Sigmoid colon (tissue), 7 donors: Measurements from ENCODE around the gene CD200. TPM values are rescaled to one million over a fixed set of nuclear protein-coding genes. Genes with fewer than 3 reads are reported as not detected.
"Not testable (repeated sequence)": the region's sequence is repeated elsewhere in the genome, so short reads cannot be mapped to it uniquely, and the experiment has no call there.

Experiments
- DNase-seq: peaks from one replicate; pipeline ENCODE4 v3.0.0-alpha.2; 2019
- H3K27ac ChIP-seq, 4 donors: fragments of 200-600 bp; sonication (generic); one replicate each; pipeline ENCODE4 v1.5.1; 2016 to 2019; ENCODE audit warnings: mild to moderate bottlenecking in 1 of 4
- H3K27me3 ChIP-seq, 3 donors: fragments of 200-600 bp; sonication (generic); one replicate each; pipeline ENCODE4 v1.5.1; 2019; ENCODE audit warnings: mild to moderate bottlenecking in 1 of 3
- H3K36me3 ChIP-seq, 4 donors: fragments of 200-600 bp; sonication (generic); one replicate each; pipeline ENCODE4 v1.5.1; 2016 to 2019
- H3K4me1 ChIP-seq, 4 donors: fragments of 200-600 bp; sonication (generic); one replicate each; pipeline ENCODE4 v1.5.1; 2017 to 2019
- H3K4me3 ChIP-seq, 4 donors: fragments of 200-600 bp; sonication (generic); one replicate each; pipeline ENCODE4 v1.5.1; 2017 to 2019; ENCODE audit warnings: mild to moderate bottlenecking in 2 of 4, moderate library complexity in 1 of 4
- H3K9me3 ChIP-seq, 4 donors: fragments of 200-600 bp in 3 of 4; sonication (generic) in 3 of 4; one replicate each; pipeline versions ENCODE4 v1.5.1 to v1.6.1; 2013 to 2019
- EP300 ChIP-seq, 4 donors: sonication (generic); formaldehyde crosslinking; IDR thresholded peaks; one replicate each; pipeline ENCODE4 v1.6.1; 2017; ENCODE audit warnings: antibody characterized with exemption in 4 of 4
- POLR2A ChIP-seq, 2 donors: fragments of 450-650 bp; IDR thresholded peaks; one replicate each; pipeline ENCODE4 v1.6.1; 2016; ENCODE audit warnings: antibody characterized with exemption in 2 of 2, mild to moderate bottlenecking in 2 of 2, moderate library complexity in 2 of 2
- POLR2AphosphoS5 ChIP-seq, 4 donors: sonication (generic); formaldehyde crosslinking; IDR thresholded peaks; one replicate each; pipeline ENCODE4 v1.6.1; 2017; ENCODE audit warnings: antibody characterized with exemption in 4 of 4
- WGBS, 2 donors: extraction: QIAGEN DNeasy Blood & Tissue Kit; methylation state at CpG; one replicate each; pipeline ENCODE4 v1.1.7; 2013; 5-methylcytosine and 5-hydroxymethylcytosine counted together
- intact Hi-C: fragments of 100-400 bp; cut with DNase I; formaldehyde crosslinking; loops from one replicate; pipeline ENCODE4 v1.15.1; 2023
- polyA plus RNA-seq, 3 donors: library from polyadenylated mRNA; stranded (reverse); fragments of 200-250 nt; gene quantifications; one replicate each; pipeline ENCODE4 v1.2.3, GENCODE V29; 2013
- total RNA-seq, 4 donors: library from RNA; depleted of rRNA; stranded (reverse); fragments of >200 nt; gene quantifications; one replicate each; pipeline ENCODE4 v1.1.0, GENCODE V29; 2016
- TF ChIP-seq, protein P1 (sequence below), 4 experiments: fragments of 450-650 bp in 3 of 4; fragments of 200-600 bp in 1 of 4; IDR thresholded peaks; one replicate each; pipeline ENCODE4 v1.5.1; 2016 to 2019; ENCODE audit warnings: antibody characterized with exemption in 4 of 4, mild to moderate bottlenecking in 3 of 4, moderate library complexity in 2 of 4
- donor health status: healthy with polysubstance abuse.
- donor health status: Bipolar disorder and iron deficiency.
- donor health status: healthy.

Gene CD200
- total and polyA plus RNA-seq, 7 donors = 1.2 to 13.0 (median 4.6) TPM

DNA sequence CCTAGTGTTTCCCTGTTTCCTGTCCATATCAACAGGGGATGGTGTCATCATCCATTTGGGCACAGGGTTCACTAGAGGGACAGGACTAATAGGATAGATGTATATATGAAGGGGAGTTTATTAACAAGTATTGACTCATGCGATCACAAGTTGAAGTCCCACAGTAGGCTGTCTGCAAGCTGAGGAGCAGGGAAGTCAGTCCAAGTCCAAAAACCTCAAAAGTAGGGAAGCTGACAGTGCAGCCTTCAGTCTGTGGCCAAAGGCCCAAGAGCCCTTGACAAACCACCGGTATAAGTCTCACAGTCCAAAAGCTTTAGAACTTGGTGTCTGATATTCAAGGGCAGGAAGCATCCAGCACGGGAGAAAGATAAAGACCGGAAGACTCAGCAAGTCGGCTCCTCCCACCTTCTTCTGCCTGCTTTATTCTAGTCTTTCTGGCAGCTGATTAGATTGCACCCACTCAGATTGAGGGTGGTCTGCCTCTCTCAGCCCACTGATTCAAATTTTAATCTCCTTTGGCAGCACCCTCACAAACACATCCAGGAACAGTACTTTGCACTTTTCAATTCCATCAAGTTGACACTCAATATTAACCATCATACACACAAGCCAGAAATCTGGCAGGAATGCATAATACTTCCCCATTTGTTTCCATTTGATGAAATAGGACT, 43.4 kb downstream of the CD200 start:
- H3K27me3 ChIP-seq = no peaks in the 10 kb centered on the region
- intact Hi-C loops = no loop called here
- no peaks in the 10 kb centered on the region for H3K9me3 ChIP-seq
- H3K36me3 ChIP-seq = no peaks in the 10 kb centered on the region
- TF ChIP-seq, protein P1, sequence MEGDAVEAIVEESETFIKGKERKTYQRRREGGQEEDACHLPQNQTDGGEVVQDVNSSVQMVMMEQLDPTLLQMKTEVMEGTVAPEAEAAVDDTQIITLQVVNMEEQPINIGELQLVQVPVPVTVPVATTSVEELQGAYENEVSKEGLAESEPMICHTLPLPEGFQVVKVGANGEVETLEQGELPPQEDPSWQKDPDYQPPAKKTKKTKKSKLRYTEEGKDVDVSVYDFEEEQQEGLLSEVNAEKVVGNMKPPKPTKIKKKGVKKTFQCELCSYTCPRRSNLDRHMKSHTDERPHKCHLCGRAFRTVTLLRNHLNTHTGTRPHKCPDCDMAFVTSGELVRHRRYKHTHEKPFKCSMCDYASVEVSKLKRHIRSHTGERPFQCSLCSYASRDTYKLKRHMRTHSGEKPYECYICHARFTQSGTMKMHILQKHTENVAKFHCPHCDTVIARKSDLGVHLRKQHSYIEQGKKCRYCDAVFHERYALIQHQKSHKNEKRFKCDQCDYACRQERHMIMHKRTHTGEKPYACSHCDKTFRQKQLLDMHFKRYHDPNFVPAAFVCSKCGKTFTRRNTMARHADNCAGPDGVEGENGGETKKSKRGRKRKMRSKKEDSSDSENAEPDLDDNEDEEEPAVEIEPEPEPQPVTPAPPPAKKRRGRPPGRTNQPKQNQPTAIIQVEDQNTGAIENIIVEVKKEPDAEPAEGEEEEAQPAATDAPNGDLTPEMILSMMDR (IDR thresholded peaks at IDR 0.05) = no peak
- TF ChIP-seq EP300 (IDR thresholded peaks at IDR 0.05) = no peak
- TF ChIP-seq POLR2A (IDR thresholded peaks at IDR 0.05) = no peak
- no peak for TF ChIP-seq POLR2AphosphoS5 (IDR thresholded peaks at IDR 0.05)
- H3K4me3 ChIP-seq = no peak overlapping the region
- DNase-seq = no peak
- H3K27ac ChIP-seq = no peak overlapping the region
- WGBS, 2 donors = 80 to 92% methylated on average over 5 of the region's 5 CpGs
- no peaks in the 10 kb centered on the region for H3K4me1 ChIP-seq

DNA sequence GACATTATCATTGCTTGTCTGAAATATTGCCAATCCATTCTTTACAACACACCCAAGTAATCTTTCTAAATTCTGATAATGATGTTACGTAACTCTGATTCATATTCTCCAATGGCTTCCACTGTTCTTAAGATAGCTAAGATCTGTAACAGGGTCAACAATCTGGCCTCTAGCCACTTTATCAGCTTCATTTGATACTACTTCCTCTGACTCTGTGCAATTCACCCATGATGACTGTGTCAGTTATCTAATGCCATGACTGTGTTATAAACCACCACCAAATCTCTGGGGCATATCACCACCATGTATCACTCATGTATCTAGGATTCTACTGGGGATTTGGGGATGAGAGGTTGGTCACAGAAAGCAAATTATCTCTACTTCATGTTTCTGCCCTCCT, 44.0 kb downstream of the CD200 start:
- Histone ChIP-seq H3K4me1 (no peaks in the 10 kb centered on the region), H3K27me3 (no peaks in the 10 kb centered on the region), H3K9me3 (no peaks in the 10 kb centered on the region), H3K36me3 (no peaks in the 10 kb centered on the region), H3K27ac (no peak overlapping the region), H3K4me3 (no peak overlapping the region)
- no peak for TF ChIP-seq EP300 (IDR thresholded peaks at IDR 0.05)
- no peak for TF ChIP-seq POLR2AphosphoS5 (IDR thresholded peaks at IDR 0.05)
- no peak for DNase-seq
- intact Hi-C loops = no loop called here
- WGBS, 2 donors = 48 to 77% methylated on average over 1 of the region's 1 CpG

DNA sequence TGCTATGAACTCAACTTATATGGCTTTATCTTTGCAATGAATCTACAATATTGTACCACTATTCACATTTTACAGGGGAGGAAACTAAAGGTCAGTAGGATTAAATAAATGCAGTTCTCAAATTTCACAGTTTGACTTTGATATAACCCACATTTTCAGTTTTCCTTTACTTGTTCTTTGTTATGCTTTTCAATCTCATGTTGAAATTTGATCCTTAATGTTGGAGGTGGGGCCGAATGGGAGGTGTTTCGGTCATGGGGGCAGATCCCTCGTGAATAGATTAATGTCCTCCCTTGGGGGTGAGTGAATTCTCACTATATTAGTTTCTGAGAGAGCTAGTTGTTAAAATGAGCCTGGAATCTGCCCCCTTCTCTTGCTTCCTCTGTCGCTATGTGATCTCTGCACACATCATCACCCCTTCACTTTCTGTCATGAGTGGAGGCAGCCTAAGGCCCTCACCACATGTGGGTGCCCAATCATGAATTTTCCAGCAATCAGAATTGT, 44.7 kb downstream of the CD200 start:
- H3K27me3 ChIP-seq = no peaks in the 10 kb centered on the region
- DNase-seq = no peak
- no peak overlapping the region for H3K27ac ChIP-seq
- no peak overlapping the region for H3K4me3 ChIP-seq
- H3K9me3 ChIP-seq = no peaks in the 10 kb centered on the region
- intact Hi-C loops = no loop called here
- H3K36me3 ChIP-seq = no peaks in the 10 kb centered on the region
- TF ChIP-seq POLR2A (IDR thresholded peaks at IDR 0.05) = no peak
- TF ChIP-seq, protein P1 (IDR thresholded peaks at IDR 0.05) = no peak
- no peak for TF ChIP-seq POLR2AphosphoS5 (IDR thresholded peaks at IDR 0.05)
- TF ChIP-seq EP300 (IDR thresholded peaks at IDR 0.05) = no peak
- 63 to 68% methylated on average over 4 of the region's 4 CpGs for WGBS, 2 donors
- H3K4me1 ChIP-seq = no peaks in the 10 kb centered on the region

DNA sequence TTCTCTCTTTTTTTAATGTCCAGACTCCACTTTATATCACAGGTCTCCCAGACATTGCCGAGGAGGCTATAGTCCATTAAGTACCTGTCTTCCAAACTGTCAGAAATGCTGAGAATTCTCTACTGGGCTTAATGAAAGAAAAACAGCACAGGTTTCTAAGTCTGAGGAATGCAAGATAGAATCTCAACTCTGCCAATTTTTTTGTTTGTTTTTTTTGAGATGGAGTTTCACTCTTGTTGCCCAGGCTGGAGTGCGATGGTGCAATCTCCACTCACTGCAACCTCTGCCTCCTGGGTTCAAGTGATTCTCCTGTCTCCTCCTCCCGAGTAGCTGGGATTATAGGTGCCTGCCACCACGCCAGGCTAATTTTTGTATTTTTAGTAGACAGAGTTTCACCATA, 45.4 kb downstream of the CD200 start:
- H3K4me3 ChIP-seq, H3K27ac ChIP-seq, intact Hi-C loops, H3K27me3 ChIP-seq, DNase-seq, H3K36me3 ChIP-seq, H3K9me3 ChIP-seq, H3K4me1 ChIP-seq: not testable (repeated sequence)
- WGBS, 2 donors = 94% methylated on average over 4 of the region's 4 CpGs

GRCh38 chr3:112379020-112379690, 46.2 kb downstream of the CD200 start:
- Histone ChIP-seq H3K36me3 (no peaks in the 10 kb centered on the region), H3K27me3 (no peaks in the 10 kb centered on the region), H3K4me3 (no peak overlapping the region), H3K27ac (no peak overlapping the region), H3K4me1 (no peaks in the 10 kb centered on the region), H3K9me3 (no peaks in the 10 kb centered on the region)
- intact Hi-C loops = no loop called here
- DNase-seq = no peak
- TF ChIP-seq, protein P1 (IDR thresholded peaks at IDR 0.05) = no peak
- TF ChIP-seq POLR2A (IDR thresholded peaks at IDR 0.05) (no peak), EP300 (IDR thresholded peaks at IDR 0.05) (no peak), POLR2AphosphoS5 (IDR thresholded peaks at IDR 0.05) (no peak)
- 68 to 89% methylated on average over 7 of the region's 7 CpGs for WGBS, 2 donors
